Measurements from ENCODE around the gene ZNRF3.

GRCh38 chr22:28894334-28894733 lies 11.0 kb downstream of the ZNRF3 start:
- TF ChIP-seq, protein P1, sequence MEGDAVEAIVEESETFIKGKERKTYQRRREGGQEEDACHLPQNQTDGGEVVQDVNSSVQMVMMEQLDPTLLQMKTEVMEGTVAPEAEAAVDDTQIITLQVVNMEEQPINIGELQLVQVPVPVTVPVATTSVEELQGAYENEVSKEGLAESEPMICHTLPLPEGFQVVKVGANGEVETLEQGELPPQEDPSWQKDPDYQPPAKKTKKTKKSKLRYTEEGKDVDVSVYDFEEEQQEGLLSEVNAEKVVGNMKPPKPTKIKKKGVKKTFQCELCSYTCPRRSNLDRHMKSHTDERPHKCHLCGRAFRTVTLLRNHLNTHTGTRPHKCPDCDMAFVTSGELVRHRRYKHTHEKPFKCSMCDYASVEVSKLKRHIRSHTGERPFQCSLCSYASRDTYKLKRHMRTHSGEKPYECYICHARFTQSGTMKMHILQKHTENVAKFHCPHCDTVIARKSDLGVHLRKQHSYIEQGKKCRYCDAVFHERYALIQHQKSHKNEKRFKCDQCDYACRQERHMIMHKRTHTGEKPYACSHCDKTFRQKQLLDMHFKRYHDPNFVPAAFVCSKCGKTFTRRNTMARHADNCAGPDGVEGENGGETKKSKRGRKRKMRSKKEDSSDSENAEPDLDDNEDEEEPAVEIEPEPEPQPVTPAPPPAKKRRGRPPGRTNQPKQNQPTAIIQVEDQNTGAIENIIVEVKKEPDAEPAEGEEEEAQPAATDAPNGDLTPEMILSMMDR (IDR thresholded peaks at IDR 0.05), result no peak
- TF ChIP-seq POLR2A (IDR thresholded peaks at IDR 0.05), result no peak
